UCSD-AML1 (cell line): ENCODE results near the gene RASSF6.
"Not testable (repeated sequence)": the region's sequence is repeated elsewhere in the genome, so short reads cannot be mapped to it uniquely, and the experiment has no call there.

Experiments
- DNase-seq: peaks from one replicate; lab custom pipeline; 2025; ENCODE audit not compliant: unreplicated experiment; lab: John Stamatoyannopoulos, UW

RASSF6 gene

DNA sequence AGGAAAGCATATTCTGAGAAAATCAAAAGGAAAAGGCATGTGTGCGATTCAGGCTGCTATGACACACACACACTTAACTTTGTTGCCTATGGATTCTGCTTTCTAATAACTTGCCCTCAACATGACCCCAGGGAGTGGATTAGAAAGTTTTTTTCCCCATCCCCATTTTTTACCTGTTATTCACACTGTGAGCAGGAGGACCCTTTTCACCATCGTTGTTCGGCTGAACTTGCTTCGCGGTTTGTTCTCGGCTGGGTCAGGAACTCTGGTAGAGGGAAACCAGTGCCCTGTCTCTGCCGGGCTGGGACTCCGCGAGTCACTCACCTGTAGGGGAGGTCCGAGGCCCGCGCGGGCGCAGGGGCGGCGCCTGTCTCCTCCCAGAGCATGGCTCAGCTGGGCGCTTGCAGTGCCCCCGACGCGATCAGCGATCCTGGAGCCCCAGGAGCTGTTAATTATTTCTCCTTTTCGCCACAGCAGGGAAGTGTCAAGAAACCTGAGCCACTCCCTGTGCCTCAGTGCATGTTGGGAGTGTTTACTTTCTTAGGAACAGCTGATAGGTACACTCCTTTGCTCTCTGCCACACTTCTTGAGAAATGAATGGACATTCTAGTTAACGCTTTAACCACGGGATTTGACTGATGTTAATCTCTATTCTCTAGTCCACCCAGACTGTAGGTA, at the start of gene RASSF6:
TSS of gene RASSF6 (minus strand) at position 322 of the 678 bp plus-strand sequence. CDS start 8,641 bp downstream, outside the sequence.
- no peak for DNase-seq

DNA sequence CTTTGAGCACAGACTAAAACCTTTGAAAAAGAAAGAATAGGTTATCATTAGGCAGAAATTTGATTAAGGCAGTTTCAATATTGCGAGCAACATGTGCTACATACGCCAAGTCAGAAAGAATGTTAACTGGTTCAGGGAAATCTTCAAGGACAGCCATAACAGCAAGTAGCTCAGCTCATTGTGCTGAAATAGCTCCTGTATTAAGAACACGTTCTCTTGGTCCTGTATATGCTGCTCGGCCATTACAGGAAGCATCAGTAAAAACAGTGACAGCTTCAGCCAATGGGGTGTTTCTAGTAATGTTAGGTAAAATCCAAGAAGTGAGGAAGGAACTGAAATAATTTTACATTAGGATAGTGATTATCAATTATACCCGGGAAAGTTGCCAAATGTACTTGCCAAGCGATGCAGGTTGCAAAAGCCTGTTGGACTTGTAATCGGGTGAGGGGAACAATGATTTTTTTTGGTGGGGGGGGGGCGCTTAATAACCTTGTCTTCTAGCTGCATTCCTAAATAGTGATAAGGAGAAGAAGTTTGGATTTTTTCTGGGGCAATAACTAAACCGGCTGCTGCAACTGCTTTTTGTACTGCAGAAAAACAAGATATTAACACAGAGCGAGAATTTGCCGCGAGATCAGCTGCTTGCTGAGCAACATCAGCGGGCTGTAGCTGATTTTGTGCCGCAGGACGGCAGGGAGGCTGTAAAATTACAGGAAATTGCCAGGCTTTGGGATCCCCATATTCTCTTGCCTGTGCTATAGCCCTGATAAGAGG, 49.4 kb upstream of the RASSF6 start:
- DNase-seq: no peak

- no peak for DNase-seq
Observed at GRCh38 chr4:73668782-73669201, 48.6 kb upstream of the RASSF6 start.

DNA sequence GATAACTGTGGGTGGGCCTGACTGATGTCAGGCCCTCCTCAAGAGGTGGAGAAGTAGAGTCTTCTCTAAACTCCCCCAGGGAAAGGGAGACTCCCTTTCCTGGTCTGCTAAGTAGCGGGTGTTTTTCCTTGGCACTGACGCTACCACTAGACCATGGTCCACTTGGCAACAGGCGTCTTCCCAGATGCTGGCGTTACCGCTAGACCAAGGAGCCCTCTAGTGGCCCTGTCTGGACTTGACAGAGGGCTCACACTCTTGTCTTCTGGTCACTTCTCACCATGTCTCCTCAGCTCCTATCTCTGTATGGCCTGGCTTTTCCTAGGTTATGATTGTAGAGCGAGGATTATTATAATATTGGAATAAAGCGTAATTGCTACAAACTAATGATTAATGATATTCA, 45.7 kb upstream of the RASSF6 start:
- DNase-seq: not testable (repeated sequence)

DNA sequence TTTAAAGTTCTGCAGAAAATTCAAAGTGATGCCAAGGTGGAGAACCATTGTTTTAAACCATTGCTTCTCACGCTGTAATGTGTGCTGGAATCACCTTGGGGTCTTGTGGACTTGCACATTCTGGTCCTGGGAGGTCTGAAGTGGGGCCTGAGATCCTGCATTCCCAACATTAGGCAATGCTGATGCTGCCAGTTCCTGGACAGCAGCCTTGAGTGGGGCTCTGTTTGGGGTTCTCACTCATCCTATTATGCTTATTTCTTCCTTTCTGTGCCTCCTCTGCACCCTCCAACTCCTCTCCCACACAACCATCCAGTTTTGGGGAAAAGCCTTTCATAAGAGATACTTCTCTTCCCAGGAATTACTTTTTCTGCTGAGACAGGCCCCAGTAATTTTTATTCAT, 44.2 kb upstream of the RASSF6 start:
- no peak for DNase-seq

GRCh38 chr4:73663576-73663975, 43.3 kb upstream of the RASSF6 start:
- no peak for DNase-seq

GRCh38 chr4:73662709-73663546, 42.7 kb upstream of the RASSF6 start:
- DNase-seq: peak; percentile 12

DNA sequence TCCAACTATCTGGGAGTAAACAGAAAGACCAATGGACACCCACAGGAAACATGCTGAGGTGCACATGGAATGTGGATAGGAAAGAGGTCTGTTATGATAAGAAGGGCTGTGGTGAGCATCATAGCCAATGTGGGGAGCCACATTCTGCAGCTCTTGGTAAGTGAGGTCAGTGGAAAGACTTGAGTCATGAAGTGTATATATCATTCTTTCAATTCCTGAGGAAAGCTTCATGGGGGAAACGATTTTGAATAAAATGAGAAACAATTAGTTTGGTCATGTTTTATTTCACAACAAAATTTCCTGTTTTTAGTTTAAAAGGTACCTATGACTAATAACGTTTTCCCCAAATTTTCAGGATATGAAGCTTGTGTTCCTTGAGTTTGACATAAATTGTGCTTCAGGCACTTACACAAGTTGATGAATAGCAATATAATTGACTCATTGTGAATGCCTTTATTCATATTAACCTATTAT, 41.4 kb upstream of the RASSF6 start:
- peak; percentile 69 for DNase-seq

DNA sequence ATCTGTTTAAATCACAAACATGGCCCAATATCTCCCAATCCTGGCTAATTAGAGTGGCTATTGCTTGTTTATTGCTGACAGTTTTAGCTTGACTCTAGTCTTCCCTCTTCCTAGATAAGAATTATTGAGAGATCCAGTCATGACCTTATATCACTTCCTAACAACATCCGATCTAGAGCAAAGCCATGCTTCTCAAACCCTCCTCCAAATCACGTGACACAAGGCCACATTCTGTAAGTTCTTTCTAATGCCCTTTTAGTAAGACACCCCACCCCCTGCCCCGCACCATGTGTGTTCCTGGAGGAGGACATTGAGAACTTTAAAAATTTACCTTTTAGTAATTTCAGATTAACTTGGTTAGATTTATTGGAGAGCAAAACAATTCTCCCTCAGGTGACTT, 40.6 kb upstream of the RASSF6 start:
- peak; percentile 9 for DNase-seq

DNA sequence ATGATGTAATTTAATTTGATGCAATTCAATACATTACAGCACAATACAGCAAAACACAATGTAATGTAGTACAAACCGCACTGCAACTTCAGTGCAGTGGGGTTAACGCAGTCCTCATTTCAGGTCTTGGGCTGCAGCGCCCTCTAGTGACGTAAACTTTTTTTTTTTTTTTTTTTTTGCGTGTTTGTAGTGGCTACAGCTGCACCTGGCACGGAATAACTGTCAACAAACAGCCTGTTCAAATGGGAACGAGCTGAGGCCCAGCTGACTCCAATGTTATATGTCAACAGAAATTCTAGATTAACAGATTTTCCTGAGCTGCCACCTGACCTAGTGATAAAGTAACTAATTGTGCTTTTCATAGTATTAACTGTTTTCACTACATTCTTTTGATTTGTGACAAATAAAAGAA, 33.5 kb upstream of the RASSF6 start:
- DNase-seq: peak; percentile 16

DNA sequence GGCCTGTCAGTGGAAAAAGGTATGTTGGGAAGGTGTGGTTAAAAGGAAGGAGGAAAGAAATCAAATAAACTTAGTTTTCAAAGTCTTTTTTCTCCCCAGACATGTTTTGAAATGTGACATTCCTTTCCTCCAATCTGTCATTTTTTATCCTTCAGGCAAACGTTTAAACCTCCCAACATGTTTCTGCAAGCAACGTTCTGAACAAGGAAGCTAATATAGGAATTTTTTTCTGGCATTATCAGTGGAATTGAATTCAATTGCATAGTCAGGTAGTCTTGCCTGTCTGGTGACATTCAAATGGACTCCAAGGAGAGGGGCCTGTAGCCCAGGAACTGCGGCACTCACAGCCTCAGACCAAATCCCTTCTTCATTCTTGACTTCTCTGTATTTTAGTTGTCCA, 30.0 kb upstream of the RASSF6 start:
- no peak for DNase-seq

- no peak for DNase-seq
Observed at GRCh38 chr4:73648478-73648877, 28.2 kb upstream of the RASSF6 start.

DNA sequence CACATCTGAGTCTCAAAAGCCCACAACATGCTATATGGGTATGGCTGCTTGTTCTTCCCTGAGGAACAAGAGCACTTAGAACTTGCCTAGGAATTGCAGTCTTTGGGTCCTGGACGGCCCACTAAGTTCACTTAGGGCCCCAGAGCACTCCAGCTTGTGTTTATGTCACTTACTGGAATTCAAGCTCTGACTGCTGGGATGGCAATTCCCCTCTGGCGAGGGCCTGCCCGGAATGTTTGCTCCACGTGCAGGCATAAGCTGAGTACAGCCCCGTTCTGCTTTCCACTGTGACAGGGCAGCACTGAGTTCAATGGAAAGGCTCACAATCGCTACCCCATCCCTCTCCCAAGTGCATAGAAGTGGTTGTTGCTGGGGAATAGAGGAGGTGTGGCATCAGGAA, 25.9 kb upstream of the RASSF6 start:
- DNase-seq: no peak

GRCh38 chr4:73631565-73632226, 11.5 kb upstream of the RASSF6 start:
- no peak for DNase-seq

DNA sequence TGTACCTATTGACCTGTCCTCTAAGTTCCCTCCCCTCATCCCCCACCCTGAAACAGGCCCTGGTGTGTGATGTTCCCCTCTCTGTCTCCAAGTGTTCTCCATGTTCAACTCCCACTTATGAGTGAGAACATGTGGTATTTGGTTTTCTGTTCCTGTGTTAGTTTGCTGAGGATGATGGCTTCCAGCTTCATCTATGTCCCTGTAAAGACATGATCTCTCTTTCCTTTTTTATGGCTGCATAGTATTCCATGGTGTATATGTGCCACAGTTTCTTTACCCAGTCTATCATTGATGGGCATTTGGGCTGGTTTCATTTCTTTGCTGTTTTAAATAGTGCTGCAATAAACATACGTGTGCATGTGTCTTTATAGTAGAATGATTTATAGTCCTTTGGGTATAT, 8.6 kb upstream of the RASSF6 start:
- DNase-seq: not testable (repeated sequence)

GRCh38 chr4:73621357-73621756, 1.1 kb upstream of the RASSF6 start:
- DNase-seq: no peak

DNA sequence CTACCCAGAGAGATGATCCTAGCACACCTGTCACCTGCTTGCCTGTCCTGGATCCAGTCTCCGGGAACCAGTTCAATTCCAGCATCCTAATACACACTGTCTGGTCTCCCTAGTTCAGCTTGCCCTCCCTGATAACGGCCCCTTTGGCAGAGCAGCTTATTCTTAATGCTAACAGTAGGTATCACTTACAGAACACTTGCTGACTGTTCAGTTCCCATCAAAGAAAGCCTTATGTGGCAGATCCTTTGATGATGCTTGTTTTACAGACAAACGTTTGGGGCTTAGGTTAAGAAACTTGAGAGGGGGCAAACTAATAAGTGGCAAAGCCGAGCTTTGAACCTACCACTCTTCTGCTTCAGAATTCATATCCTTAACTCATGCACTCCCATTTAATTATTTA, 890 bp downstream of the RASSF6 start:
- no peak for DNase-seq

DNA sequence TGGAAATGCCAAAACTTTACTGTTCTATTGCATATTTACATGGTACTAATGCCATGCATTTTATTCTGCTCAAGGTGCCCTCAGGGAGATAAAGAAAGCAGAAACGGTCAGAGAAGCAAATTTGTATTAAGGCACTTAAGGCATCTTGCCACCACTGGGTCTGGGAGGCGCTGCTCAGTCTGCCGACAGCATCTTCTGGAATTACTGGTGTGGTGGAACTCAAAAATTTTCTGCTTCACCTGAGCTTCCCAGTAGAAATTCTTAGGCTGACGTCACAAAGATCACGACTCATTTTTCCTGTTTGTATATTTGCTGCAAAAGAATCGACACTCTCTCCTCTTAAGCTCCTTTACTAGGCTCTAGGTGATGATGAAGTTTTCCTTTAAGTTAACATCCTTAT, 3.0 kb downstream of the RASSF6 start:
- DNase-seq: no peak

DNA sequence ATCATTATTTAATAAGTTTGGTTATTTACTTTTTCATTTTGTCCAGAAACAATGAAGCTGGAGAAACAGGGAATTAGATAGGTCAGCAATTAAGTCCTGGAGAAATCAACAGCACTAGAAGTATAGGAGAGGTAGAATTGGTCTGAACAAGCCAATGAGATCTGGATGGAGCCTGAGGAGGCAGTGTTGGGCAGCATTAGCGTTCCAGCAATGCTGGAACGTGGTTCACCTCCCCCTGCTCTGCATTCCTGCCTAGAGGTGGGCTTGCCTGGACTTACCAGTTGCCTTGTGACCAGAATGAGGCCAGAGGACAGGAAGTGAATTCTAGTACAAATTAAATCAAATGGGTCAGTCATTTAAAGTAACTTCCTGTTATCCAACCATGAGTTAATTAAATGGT, 4.6 kb downstream of the RASSF6 start:
- DNase-seq: no peak

GRCh38 chr4:73614311-73614867, 5.8 kb downstream of the RASSF6 start:
- DNase-seq: no peak

- no peak for DNase-seq
Observed at GRCh38 chr4:73613130-73613529, 7.1 kb downstream of the RASSF6 start.
